Thyroid gland (tissue), 4 donors: Measurements from ENCODE around the gene MYO1A. TPM values are rescaled to one million over a fixed set of nuclear protein-coding genes. Genes with fewer than 3 reads are reported as not detected.

Experiments used
- DNase-seq, 2 donors: peaks; one replicate each; pipeline ENCODE4 v3.0.0-alpha.2; 2019
- H3K27ac ChIP-seq, 3 donors: fragments of 200-600 bp; sonication (generic); 1 replicate in 2 of 3; 2 replicates in 1 of 3; pipeline ENCODE4 v1.5.1; 2016 to 2019; ENCODE audit warnings: mild to moderate bottlenecking in 1 of 3, moderate library complexity in 1 of 3
- H3K27me3 ChIP-seq: fragments of 200-600 bp; sonication (generic); one replicate; pipeline ENCODE4 v1.5.1; 2019
- H3K36me3 ChIP-seq, 2 donors: fragments of 200-600 bp; sonication (generic); one replicate each; pipeline ENCODE4 v1.5.1; 2016 to 2019
- H3K4me1 ChIP-seq, 2 donors: fragments of 200-600 bp; sonication (generic); one replicate each; pipeline ENCODE4 v1.5.1; 2017 to 2019
- H3K4me3 ChIP-seq, 3 donors: fragments of 200-600 bp; sonication (generic); replicated peaks in 1 of 3; 1 replicate in 2 of 3; 2 replicates in 1 of 3; pipeline ENCODE4 v1.5.1; 2016; ENCODE audit warnings: mild to moderate bottlenecking in 1 of 3
- H3K9me3 ChIP-seq: fragments of 200-600 bp; sonication (generic); one replicate; pipeline ENCODE4 v1.5.1; 2017
- POLR2A ChIP-seq, 2 donors: fragments of 450-650 bp; IDR thresholded peaks; one replicate each; pipeline ENCODE4 v1.6.1; 2017; ENCODE audit warnings: antibody characterized with exemption in 2 of 2, mild to moderate bottlenecking in 2 of 2, moderate library complexity in 1 of 2
- WGBS, 2 donors: methylation state at CpG; one replicate each; pipeline ENCODE4 v1.1.5; 2017; 5-methylcytosine and 5-hydroxymethylcytosine counted together
- intact Hi-C: fragments of 100-400 bp; cut with DNase I; formaldehyde crosslinking; loops from one replicate; pipeline ENCODE4 v1.15.1; 2023
- total RNA-seq, 4 donors: library from RNA; depleted of rRNA; stranded (reverse); fragments of >200 nt; gene quantifications; one replicate each; pipeline ENCODE4 v1.2.3, GENCODE V29; 2016
- TF ChIP-seq, protein P1 (sequence below), 6 experiments: fragments of 200-600 bp in 3 of 6; fragments of 450-650 bp in 3 of 6; sonication (generic) in 3 of 6; IDR thresholded peaks; one replicate each; pipeline ENCODE4 v1.5.1; 2016 to 2019; ENCODE audit warnings: antibody characterized with exemption in 6 of 6, mild to moderate bottlenecking in 2 of 6, inconsistent platforms in 1 of 6, moderate library complexity in 1 of 6

The MYO1A gene
- total RNA-seq, 4 donors from 2014 or later: not detected

DNA sequence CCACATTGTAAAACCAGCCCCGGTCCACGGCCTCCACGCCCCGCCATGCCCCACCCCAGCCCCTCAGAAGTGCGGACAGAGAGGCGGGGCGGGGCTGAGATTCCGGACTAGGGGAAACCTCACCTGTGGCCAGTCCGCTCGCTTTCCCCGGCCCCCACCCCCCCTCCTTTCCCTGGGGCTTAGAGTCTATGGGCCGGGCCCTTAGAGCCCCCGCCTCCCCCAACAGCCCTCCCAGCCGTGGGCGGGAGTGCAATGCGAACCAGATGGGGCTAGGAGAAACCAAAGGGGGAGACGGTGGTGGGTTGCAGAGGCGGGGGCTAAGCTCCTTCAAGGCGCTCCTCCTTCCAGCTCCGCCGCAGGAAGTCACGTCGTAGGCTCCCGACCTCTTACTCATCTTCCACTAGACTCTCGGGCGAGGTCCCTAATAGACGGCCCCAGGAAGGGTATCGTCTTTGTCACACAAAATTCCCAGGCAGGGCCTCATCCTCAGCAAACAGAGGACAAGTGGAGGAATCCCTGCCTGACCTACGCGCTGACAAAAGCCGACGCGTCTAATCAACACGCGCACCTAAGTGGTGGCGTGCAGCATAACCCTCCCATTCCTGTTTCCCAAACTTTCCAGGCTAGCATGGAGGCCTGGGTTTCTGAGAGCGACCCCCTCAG is 37.9 kb upstream of the MYO1A start:
- H3K36me3 ChIP-seq: peaks cover 9 to 14% of the 10 kb centered on the region in 2 donors
- peak overlapping the region; percentile 98 to 100 (median 99) for H3K27ac ChIP-seq
- no peaks in the 10 kb centered on the region for H3K27me3 ChIP-seq
- no peaks in the 10 kb centered on the region for H3K9me3 ChIP-seq
- H3K4me3 ChIP-seq: peak overlapping the region in 2 of 3 donors; percentile 80 to 85
- WGBS, 2 donors: 0 to 3% methylated on average over 6 to 36 of the region's 37 CpGs
- peaks cover 28 to 38% of the 10 kb centered on the region in 2 donors for H3K4me1 ChIP-seq
- intact Hi-C loops: no loop called here
- peak; percentile 96 to 99 for DNase-seq
- TF ChIP-seq, protein P1, sequence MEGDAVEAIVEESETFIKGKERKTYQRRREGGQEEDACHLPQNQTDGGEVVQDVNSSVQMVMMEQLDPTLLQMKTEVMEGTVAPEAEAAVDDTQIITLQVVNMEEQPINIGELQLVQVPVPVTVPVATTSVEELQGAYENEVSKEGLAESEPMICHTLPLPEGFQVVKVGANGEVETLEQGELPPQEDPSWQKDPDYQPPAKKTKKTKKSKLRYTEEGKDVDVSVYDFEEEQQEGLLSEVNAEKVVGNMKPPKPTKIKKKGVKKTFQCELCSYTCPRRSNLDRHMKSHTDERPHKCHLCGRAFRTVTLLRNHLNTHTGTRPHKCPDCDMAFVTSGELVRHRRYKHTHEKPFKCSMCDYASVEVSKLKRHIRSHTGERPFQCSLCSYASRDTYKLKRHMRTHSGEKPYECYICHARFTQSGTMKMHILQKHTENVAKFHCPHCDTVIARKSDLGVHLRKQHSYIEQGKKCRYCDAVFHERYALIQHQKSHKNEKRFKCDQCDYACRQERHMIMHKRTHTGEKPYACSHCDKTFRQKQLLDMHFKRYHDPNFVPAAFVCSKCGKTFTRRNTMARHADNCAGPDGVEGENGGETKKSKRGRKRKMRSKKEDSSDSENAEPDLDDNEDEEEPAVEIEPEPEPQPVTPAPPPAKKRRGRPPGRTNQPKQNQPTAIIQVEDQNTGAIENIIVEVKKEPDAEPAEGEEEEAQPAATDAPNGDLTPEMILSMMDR (IDR thresholded peaks at IDR 0.05): peak in 1 of 6 experiments; percentile 3
- TF ChIP-seq POLR2A (IDR thresholded peaks at IDR 0.05): peak in 1 of 2 donors; percentile 63

DNA sequence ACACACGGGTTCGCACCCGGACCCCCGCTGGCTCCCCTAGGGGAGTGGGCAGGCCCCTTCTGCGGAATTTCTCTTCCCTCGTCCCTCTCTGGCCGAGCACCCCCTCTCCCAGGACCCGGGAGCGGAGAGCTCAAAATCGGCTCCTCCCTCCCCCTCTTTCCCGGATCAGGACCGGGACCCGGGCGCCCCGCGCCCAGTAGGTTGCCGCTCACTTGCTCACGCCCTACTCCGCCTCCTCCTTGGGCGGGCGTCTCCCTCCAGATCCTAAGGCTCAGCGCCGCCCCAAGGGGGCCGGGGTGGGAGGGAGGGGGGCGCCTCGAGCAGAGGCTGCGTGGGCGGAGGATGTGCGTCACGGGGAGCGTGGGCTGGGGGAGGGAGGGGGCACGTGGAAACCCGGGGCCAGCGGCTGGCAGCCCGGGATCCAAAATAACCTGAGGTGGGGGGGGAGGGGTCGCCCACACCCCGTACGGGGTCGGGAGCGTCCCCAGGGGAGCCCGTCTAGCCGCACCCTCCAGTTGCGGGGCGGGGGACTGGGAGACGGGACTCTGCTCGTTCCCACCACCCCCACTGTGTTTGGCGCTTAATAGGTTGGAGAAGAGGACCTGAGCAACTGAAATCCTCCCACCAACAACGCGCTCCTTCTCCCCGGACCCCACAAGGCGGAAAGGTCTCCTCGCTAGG is 37.2 kb upstream of the MYO1A start:
- peaks cover 2 to 10% of the 10 kb centered on the region in 2 donors for H3K36me3 ChIP-seq
- 1% methylated on average over 22 to 29 of the region's 52 CpGs for WGBS, 2 donors
- DNase-seq: peak; percentile 94 to 95
- H3K9me3 ChIP-seq: no peaks in the 10 kb centered on the region
- H3K27me3 ChIP-seq: no peaks in the 10 kb centered on the region
- TF ChIP-seq, protein P1 (IDR thresholded peaks at IDR 0.05): no peak
- peak in 1 of 2 donors; percentile 73 for TF ChIP-seq POLR2A (IDR thresholded peaks at IDR 0.05)
- intact Hi-C loops: no loop called here
- peak overlapping the region; percentile 22 to 85 (median 80) for H3K4me3 ChIP-seq
- H3K4me1 ChIP-seq: peaks cover 28 to 32% of the 10 kb centered on the region in 2 donors
- peak overlapping the region; percentile 98 to 100 (median 99) for H3K27ac ChIP-seq

DNA sequence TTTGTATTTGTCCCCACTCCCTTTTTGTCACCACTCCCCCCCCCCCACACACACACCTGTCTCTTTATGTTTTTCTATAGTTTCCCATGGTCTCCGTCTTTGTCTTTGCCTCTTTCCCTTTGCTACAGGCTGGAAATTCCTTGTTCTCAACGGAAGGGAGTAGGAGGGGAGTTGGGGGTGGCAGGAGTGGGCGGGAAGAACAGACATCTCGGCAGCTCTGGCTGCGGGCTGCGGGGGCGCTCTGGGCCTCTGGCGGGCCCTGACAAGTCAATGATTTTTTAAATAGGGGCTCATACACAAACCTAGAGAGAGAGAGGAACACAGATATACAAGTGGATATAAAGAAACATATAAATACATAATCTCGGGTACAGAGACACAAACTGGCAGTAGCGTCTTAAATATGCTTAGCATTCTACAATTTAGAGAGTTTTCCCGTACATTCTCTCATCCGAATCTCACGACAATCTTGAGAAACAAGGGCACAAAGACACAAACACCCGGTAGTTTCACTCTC is 36.6 kb upstream of the MYO1A start:
- TF ChIP-seq POLR2A (IDR thresholded peaks at IDR 0.05): no peak
- TF ChIP-seq, protein P1 (IDR thresholded peaks at IDR 0.05): peak in 2 of 6 experiments; percentile 7 to 37
- H3K27ac ChIP-seq: peak overlapping the region; percentile 98 to 100 (median 99)
- 0 to 1% methylated on average over 14 of the region's 14 CpGs for WGBS, 2 donors
- H3K36me3 ChIP-seq: peaks cover 0 to 5% of the 10 kb centered on the region in 2 donors
- intact Hi-C loops: no loop called here
- peak; percentile 76 to 81 for DNase-seq
- no peaks in the 10 kb centered on the region for H3K27me3 ChIP-seq
- H3K4me3 ChIP-seq: peak overlapping the region; percentile 22 to 85 (median 80)
- no peaks in the 10 kb centered on the region for H3K9me3 ChIP-seq
- peaks cover 26 to 28% of the 10 kb centered on the region in 2 donors for H3K4me1 ChIP-seq

DNA sequence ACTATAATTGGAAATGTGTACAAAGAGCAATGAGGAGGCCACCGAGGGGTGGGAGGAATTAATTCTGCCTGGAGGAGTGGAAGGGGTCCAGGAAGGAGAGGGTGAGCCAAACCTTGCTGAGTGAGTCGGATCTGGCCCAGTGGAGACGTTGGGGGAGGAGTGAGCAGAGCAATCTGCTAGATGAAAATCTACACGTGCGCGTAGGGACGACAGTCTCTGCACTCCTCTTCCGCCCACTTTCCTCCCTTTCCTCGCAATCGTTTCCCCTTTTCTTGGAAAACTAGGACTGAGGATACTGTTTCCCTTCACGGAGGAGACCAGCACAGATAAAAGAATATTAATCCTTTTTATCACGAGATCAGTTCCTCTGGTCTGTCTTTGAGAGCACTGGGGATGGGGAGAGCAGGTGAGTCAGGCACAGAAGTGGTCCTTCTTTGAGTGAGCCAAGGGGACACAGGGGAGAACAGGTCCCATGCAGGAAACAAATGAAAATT is 36.1 kb upstream of the MYO1A start:
- H3K4me3 ChIP-seq: peak overlapping the region in 1 of 3 donors; percentile 80
- H3K36me3 ChIP-seq: peaks cover 0 to under 1% of the 10 kb centered on the region in 2 donors
- intact Hi-C loops: no loop called here
- peak; percentile 69 to 75 for DNase-seq
- H3K4me1 ChIP-seq: peaks cover 21 to 23% of the 10 kb centered on the region in 2 donors
- no peak for TF ChIP-seq POLR2A (IDR thresholded peaks at IDR 0.05)
- TF ChIP-seq, protein P1 (IDR thresholded peaks at IDR 0.05): no peak
- H3K27me3 ChIP-seq: no peaks in the 10 kb centered on the region
- peak overlapping the region; percentile 98 to 100 (median 99) for H3K27ac ChIP-seq
- WGBS, 2 donors: 12 to 13% methylated on average over 12 of the region's 12 CpGs
- no peaks in the 10 kb centered on the region for H3K9me3 ChIP-seq
